SU-DHL-6 (cell line): ENCODE measurements around the gene VWF.
"Not testable (repeated sequence)": the region's sequence is repeated elsewhere in the genome, so short reads cannot be mapped to it uniquely, and the experiment has no call there.

Source experiments
- EZH2phosphoT487 ChIP-seq: fragments of 200-600 bp; sonication (generic), shearing (Covaris generic); conservative IDR thresholded peaks from 2 replicates; pipeline ENCODE4 v1.6.1; 2018; ENCODE audit warnings: mild to moderate bottlenecking, antibody characterized with exemption, low read length, moderate library complexity, mixed read lengths
- TF ChIP-seq, protein P1 (sequence below): fragments of 200-600 bp; sonication (generic); IDR thresholded peaks from one replicate; pipeline ENCODE4 v1.5.1; 2017; ENCODE audit warnings: antibody characterized with exemption, mild to moderate bottlenecking, low read length, moderate library complexity; ENCODE audit not compliant: insufficient read depth, poor library complexity, severe bottlenecking

DNA sequence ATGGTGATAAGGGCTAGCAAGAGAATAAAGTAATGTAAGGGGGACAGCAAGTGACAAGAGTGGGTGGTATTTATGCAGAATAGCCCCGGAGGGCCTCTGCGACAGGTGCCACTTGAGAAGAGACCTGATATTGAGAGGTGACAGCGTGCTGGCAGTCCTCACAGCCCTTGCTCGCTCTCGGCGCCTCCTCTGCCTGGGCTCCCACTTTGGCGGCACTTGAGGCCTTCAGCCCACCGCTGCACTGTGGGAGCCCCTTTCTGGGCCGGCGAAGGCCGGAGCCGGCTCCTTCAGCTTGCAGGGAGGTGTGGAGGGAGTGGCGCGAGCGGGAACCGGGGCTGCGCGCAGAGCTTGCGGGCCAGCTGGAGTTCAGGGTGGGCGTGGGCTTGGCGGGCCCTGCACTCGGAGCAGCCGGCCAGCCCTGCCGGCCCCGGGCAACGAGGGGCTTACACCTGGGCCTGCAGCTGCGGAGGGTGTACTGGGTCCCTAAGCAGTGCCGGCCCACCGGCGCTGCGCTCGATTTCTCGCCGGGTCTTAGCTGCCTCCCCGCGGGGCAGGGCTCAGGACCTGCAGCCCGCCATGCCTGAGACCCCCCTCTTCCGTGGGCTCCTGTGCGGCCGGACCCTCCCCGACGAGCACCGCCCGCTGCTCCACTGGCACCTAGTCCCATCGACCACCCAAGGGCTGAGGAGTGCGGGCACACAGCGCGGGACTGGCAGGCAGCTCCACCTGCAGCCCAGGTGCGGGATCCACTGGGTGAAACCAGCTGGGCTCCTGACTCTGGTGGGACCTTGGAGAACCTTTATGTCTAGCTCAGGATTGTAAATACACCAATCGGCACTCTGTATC lies 34.9 kb upstream of the VWF start:
- TF ChIP-seq, protein P1, sequence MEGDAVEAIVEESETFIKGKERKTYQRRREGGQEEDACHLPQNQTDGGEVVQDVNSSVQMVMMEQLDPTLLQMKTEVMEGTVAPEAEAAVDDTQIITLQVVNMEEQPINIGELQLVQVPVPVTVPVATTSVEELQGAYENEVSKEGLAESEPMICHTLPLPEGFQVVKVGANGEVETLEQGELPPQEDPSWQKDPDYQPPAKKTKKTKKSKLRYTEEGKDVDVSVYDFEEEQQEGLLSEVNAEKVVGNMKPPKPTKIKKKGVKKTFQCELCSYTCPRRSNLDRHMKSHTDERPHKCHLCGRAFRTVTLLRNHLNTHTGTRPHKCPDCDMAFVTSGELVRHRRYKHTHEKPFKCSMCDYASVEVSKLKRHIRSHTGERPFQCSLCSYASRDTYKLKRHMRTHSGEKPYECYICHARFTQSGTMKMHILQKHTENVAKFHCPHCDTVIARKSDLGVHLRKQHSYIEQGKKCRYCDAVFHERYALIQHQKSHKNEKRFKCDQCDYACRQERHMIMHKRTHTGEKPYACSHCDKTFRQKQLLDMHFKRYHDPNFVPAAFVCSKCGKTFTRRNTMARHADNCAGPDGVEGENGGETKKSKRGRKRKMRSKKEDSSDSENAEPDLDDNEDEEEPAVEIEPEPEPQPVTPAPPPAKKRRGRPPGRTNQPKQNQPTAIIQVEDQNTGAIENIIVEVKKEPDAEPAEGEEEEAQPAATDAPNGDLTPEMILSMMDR = not testable (repeated sequence)
- TF ChIP-seq EZH2phosphoT487 = not testable (repeated sequence)
